ENCODE data around the gene ARHGAP15.

Gene ARHGAP15

GRCh38 chr2:143640826-143641225 is 511.6 kb downstream of the ARHGAP15 start:
- no peak overlapping the region for H3K14ac ChIP-seq (ENCODE audit: low read length)
- no peak overlapping the region for H4K12ac ChIP-seq (ENCODE audit: low read depth, low read length)
- no peak overlapping the region for H2BK5ac ChIP-seq (ENCODE audit: low read depth, low read length, poor library complexity)
- no peaks in the 10 kb centered on the region for H3K79me1 ChIP-seq (ENCODE audit: low read length)
- H3K79me2 ChIP-seq (ENCODE audit: control insufficient read depth, insufficient read depth, low read length, poor library complexity): no peaks in the 10 kb centered on the region
- H3K36me3 ChIP-seq (ENCODE audit: control insufficient read depth in 1 of 2, insufficient read depth in 2 of 2, low read length in 2 of 2): no peaks in the 10 kb centered on the region
- H3K18ac ChIP-seq (ENCODE audit: low read length): no peak overlapping the region
- no peak overlapping the region for H3K23ac ChIP-seq (ENCODE audit: low read length)
- no peak overlapping the region for H3K27ac ChIP-seq (ENCODE audit: low read depth, low read length)
- no peak overlapping the region for H2BK12ac ChIP-seq (ENCODE audit: low read length)
- H4K8ac ChIP-seq (ENCODE audit: low read depth, low read length): no peak overlapping the region
- H3K27me3 ChIP-seq (ENCODE audit: insufficient read depth, low read length): no peaks in the 10 kb centered on the region
- H3K4me3 ChIP-seq (ENCODE audit: low read depth, low read length): no peak overlapping the region
- no peak overlapping the region for H3K9ac ChIP-seq (ENCODE audit: low read length)
- H3K4me1 ChIP-seq (ENCODE audit: control insufficient read depth in 1 of 2, insufficient read depth in 2 of 2, low read length in 2 of 2): no peaks in the 10 kb centered on the region
- no peaks in the 10 kb centered on the region for H3K9me3 ChIP-seq (ENCODE audit: insufficient read depth, low read depth, low read length)
- no peak overlapping the region for H2BK120ac ChIP-seq (ENCODE audit: insufficient read depth, low read length, poor library complexity)
- H3K4me2 ChIP-seq (ENCODE audit: low read length): no peak overlapping the region
- H4K91ac ChIP-seq (ENCODE audit: low read depth, low read length): no peak overlapping the region
- no peak for DNase-seq
- H2AK5ac ChIP-seq (ENCODE audit: low read length): no peak overlapping the region
- H2AFZ ChIP-seq (ENCODE audit: insufficient read depth, low read length, poor library complexity): no peak overlapping the region
- no peak overlapping the region for H3K4ac ChIP-seq (ENCODE audit: low read depth, low read length)
- WGBS (ENCODE audit: extremely low coverage, insufficient coverage, insufficient read length): no CpG with 5 or more reads among the region's 5 CpGs

GRCh38 chr2:143645921-143646645 is 516.9 kb downstream of the ARHGAP15 start:
- WGBS (ENCODE audit: extremely low coverage, insufficient coverage, insufficient read length): no CpG with 5 or more reads among the region's 5 CpGs
- H3K4me2 ChIP-seq (ENCODE audit: low read length): no peak overlapping the region
- H3K4me3 ChIP-seq (ENCODE audit: low read depth, low read length): no peak overlapping the region

GRCh38 chr2:143649226-143649740 is 520.1 kb downstream of the ARHGAP15 start:
- Histone ChIP-seq H2AK5ac (ENCODE audit: low read length) (no peak overlapping the region), H3K27me3 (ENCODE audit: insufficient read depth, low read length) (no peaks in the 10 kb centered on the region), H3K9me3 (ENCODE audit: insufficient read depth, low read depth, low read length) (no peaks in the 10 kb centered on the region), H4K8ac (ENCODE audit: low read depth, low read length) (no peak overlapping the region), H4K12ac (ENCODE audit: low read depth, low read length) (no peak overlapping the region), H3K27ac (ENCODE audit: low read depth, low read length) (no peak overlapping the region), H3K36me3 (ENCODE audit: control insufficient read depth in 1 of 2, insufficient read depth in 2 of 2, low read length in 2 of 2) (no peaks in the 10 kb centered on the region), H3K4me3 (ENCODE audit: low read depth, low read length) (no peak overlapping the region), H3K79me2 (ENCODE audit: control insufficient read depth, insufficient read depth, low read length, poor library complexity) (no peaks in the 10 kb centered on the region), H4K91ac (ENCODE audit: low read depth, low read length) (no peak overlapping the region), H2BK12ac (ENCODE audit: low read length) (no peak overlapping the region), H3K23ac (ENCODE audit: low read length) (no peak overlapping the region), H3K4ac (ENCODE audit: low read depth, low read length) (no peak overlapping the region), H2AFZ (ENCODE audit: insufficient read depth, low read length, poor library complexity) (no peak overlapping the region), H3K4me1 (ENCODE audit: control insufficient read depth in 1 of 2, insufficient read depth in 2 of 2, low read length in 2 of 2) (no peaks in the 10 kb centered on the region), H3K18ac (ENCODE audit: low read length) (no peak overlapping the region), H3K14ac (ENCODE audit: low read length) (no peak overlapping the region), H2BK120ac (ENCODE audit: insufficient read depth, low read length, poor library complexity) (no peak overlapping the region), H2BK5ac (ENCODE audit: low read depth, low read length, poor library complexity) (no peak overlapping the region), H3K4me2 (ENCODE audit: low read length) (no peak overlapping the region), H3K79me1 (ENCODE audit: low read length) (no peaks in the 10 kb centered on the region), H3K9ac (ENCODE audit: low read length) (no peak overlapping the region)
- no peak for DNase-seq
- WGBS (ENCODE audit: extremely low coverage, insufficient coverage, insufficient read length): no CpG with 5 or more reads among the region's 4 CpGs

More at GRCh38 chr2:143645921-143646645, 516.9 kb downstream of the ARHGAP15 start:
- no peak for DNase-seq
- Histone ChIP-seq H3K36me3 (ENCODE audit: control insufficient read depth in 1 of 2, insufficient read depth in 2 of 2, low read length in 2 of 2) (no peaks in the 10 kb centered on the region), H3K4me1 (ENCODE audit: control insufficient read depth in 1 of 2, insufficient read depth in 2 of 2, low read length in 2 of 2) (no peaks in the 10 kb centered on the region), H2AFZ (ENCODE audit: insufficient read depth, low read length, poor library complexity) (no peak overlapping the region), H3K14ac (ENCODE audit: low read length) (no peak overlapping the region), H3K9ac (ENCODE audit: low read length) (no peak overlapping the region), H3K27ac (ENCODE audit: low read depth, low read length) (no peak overlapping the region), H4K8ac (ENCODE audit: low read depth, low read length) (no peak overlapping the region), H3K4ac (ENCODE audit: low read depth, low read length) (no peak overlapping the region), H3K79me1 (ENCODE audit: low read length) (no peaks in the 10 kb centered on the region), H2BK120ac (ENCODE audit: insufficient read depth, low read length, poor library complexity) (no peak overlapping the region), H2BK12ac (ENCODE audit: low read length) (no peak overlapping the region), H4K91ac (ENCODE audit: low read depth, low read length) (no peak overlapping the region), H2AK5ac (ENCODE audit: low read length) (no peak overlapping the region), H3K18ac (ENCODE audit: low read length) (no peak overlapping the region), H4K12ac (ENCODE audit: low read depth, low read length) (no peak overlapping the region), H2BK5ac (ENCODE audit: low read depth, low read length, poor library complexity) (no peak overlapping the region), H3K23ac (ENCODE audit: low read length) (no peak overlapping the region), H3K9me3 (ENCODE audit: insufficient read depth, low read depth, low read length) (no peaks in the 10 kb centered on the region), H3K79me2 (ENCODE audit: control insufficient read depth, insufficient read depth, low read length, poor library complexity) (no peaks in the 10 kb centered on the region), H3K27me3 (ENCODE audit: insufficient read depth, low read length) (no peaks in the 10 kb centered on the region)

- Histone ChIP-seq H3K9me3 (ENCODE audit: insufficient read depth, low read depth, low read length) (no peaks in the 10 kb centered on the region), H3K14ac (ENCODE audit: low read length) (no peak overlapping the region), H3K27ac (ENCODE audit: low read depth, low read length) (no peak overlapping the region), H2AFZ (ENCODE audit: insufficient read depth, low read length, poor library complexity) (no peak overlapping the region), H4K8ac (ENCODE audit: low read depth, low read length) (no peak overlapping the region), H2BK5ac (ENCODE audit: low read depth, low read length, poor library complexity) (no peak overlapping the region), H4K12ac (ENCODE audit: low read depth, low read length) (no peak overlapping the region), H3K4ac (ENCODE audit: low read depth, low read length) (no peak overlapping the region), H3K18ac (ENCODE audit: low read length) (no peak overlapping the region), H3K36me3 (ENCODE audit: control insufficient read depth in 1 of 2, insufficient read depth in 2 of 2, low read length in 2 of 2) (no peaks in the 10 kb centered on the region), H3K79me2 (ENCODE audit: control insufficient read depth, insufficient read depth, low read length, poor library complexity) (no peaks in the 10 kb centered on the region), H3K9ac (ENCODE audit: low read length) (no peak overlapping the region), H3K4me2 (ENCODE audit: low read length) (no peak overlapping the region), H2BK12ac (ENCODE audit: low read length) (no peak overlapping the region), H2BK120ac (ENCODE audit: insufficient read depth, low read length, poor library complexity) (no peak overlapping the region), H4K91ac (ENCODE audit: low read depth, low read length) (no peak overlapping the region), H2AK5ac (ENCODE audit: low read length) (no peak overlapping the region), H3K4me1 (ENCODE audit: control insufficient read depth in 1 of 2, insufficient read depth in 2 of 2, low read length in 2 of 2) (no peaks in the 10 kb centered on the region), H3K23ac (ENCODE audit: low read length) (no peak overlapping the region), H3K27me3 (ENCODE audit: insufficient read depth, low read length) (no peaks in the 10 kb centered on the region), H3K4me3 (ENCODE audit: low read depth, low read length) (no peak overlapping the region), H3K79me1 (ENCODE audit: low read length) (no peaks in the 10 kb centered on the region)
- DNase-seq: no peak
Measured at GRCh38 chr2:143652692-143653091, 523.5 kb downstream of the ARHGAP15 start.

Measured in trophoblast cell (in vitro differentiated cells and primary cell).